HEK293 (cell line): ENCODE data around the gene SNCAIP.

ENCODE experiments used
- CTCF ChIA-PET: fragments of 350-600 bp; formaldehyde crosslinking; extraction: SDS; loops from one replicate; lab custom pipeline; 2021; ENCODE audit warnings: antibody characterized with exemption; lab: Yijun Ruan, JAX
- POLR2A ChIA-PET: fragments of 300-600 bp; formaldehyde crosslinking; extraction: SDS; loops from one replicate; lab custom pipeline; 2020; ENCODE audit warnings: antibody characterized with exemption, inconsistent platforms; lab: Yijun Ruan, JAX
- H3K27ac ChIP-seq: fragments of 200-500 bp; sonication (Bioruptor generic); 2 replicates; pipeline ENCODE4 v1.5.1; 2014; ENCODE audit warnings: low read depth, low read length, control low read depth, inconsistent platforms; ENCODE audit errors: extremely low read depth
- H3K36me3 ChIP-seq, 2 experiments: fragments of 200-500 bp in 1 of 2; sonication (Bioruptor generic) in 1 of 2; 1 replicate in 1 of 2; 2 replicates in 1 of 2; pipeline ENCODE4 v1.5.1; 2014 to 2017; ENCODE audit warnings: inconsistent platforms in 2 of 2, low read length in 2 of 2; ENCODE audit not compliant: control insufficient read depth in 2 of 2, insufficient read depth in 1 of 2
- H3K4me1 ChIP-seq: fragments of 200-500 bp; sonication (Bioruptor generic); 2 replicates; pipeline ENCODE4 v1.5.1; 2014; ENCODE audit warnings: mild to moderate bottlenecking, low read length, inconsistent platforms; ENCODE audit not compliant: control insufficient read depth, insufficient read depth
- H3K4me3 ChIP-seq: 2 replicates; pipeline ENCODE4 v1.5.1; 2011; ENCODE audit warnings: low read depth, mild to moderate bottlenecking, control low read depth, low read length, moderate library complexity
- H3K9me3 ChIP-seq: fragments of 200-500 bp; sonication (Bioruptor generic); 2 replicates; pipeline ENCODE4 v1.5.1; 2014; ENCODE audit warnings: low read depth, low read length, inconsistent platforms; ENCODE audit not compliant: control insufficient read depth, insufficient read depth
- GFI1B ChIP-seq: fragments of 450-650 bp; formaldehyde crosslinking; IDR thresholded peaks from 2 replicates; pipeline ENCODE4 v1.5.1; 2016; ENCODE audit warnings: missing biosample characterization, missing genetic modification characterization
- INSM2 ChIP-seq: fragments of 450-650 bp; formaldehyde crosslinking; IDR thresholded peaks from 2 replicates; pipeline ENCODE4 v1.5.1; 2016; ENCODE audit warnings: missing biosample characterization, missing genetic modification characterization
- KLF1 ChIP-seq: fragments of 450-650 bp; formaldehyde crosslinking; IDR thresholded peaks from 2 replicates; pipeline ENCODE4 v1.5.1; 2016; ENCODE audit warnings: missing biosample characterization, missing genetic modification characterization
- PRDM10 ChIP-seq: fragments of 450-650 bp; formaldehyde crosslinking; IDR thresholded peaks from 2 replicates; pipeline ENCODE4 v1.5.1; 2016; ENCODE audit warnings: missing biosample characterization, missing genetic modification characterization
- REPIN1 ChIP-seq: fragments of 450-650 bp; formaldehyde crosslinking; IDR thresholded peaks from 2 replicates; pipeline ENCODE4 v1.5.1; 2017; ENCODE audit warnings: missing biosample characterization, missing genetic modification characterization, low read depth
- TSHZ1 ChIP-seq: fragments of 450-650 bp; formaldehyde crosslinking; IDR thresholded peaks from 2 replicates; pipeline ENCODE4 v1.5.1; 2016; ENCODE audit warnings: missing biosample characterization, missing genetic modification characterization, borderline replicate concordance
- WT1 ChIP-seq: fragments of 450-650 bp; formaldehyde crosslinking; IDR thresholded peaks from 2 replicates; pipeline ENCODE4 v1.5.1; 2016; ENCODE audit warnings: missing biosample characterization, missing genetic modification characterization
- ZNF114 ChIP-seq: fragments of 450-650 bp; formaldehyde crosslinking; IDR thresholded peaks from 2 replicates; pipeline ENCODE4 v1.5.0; 2017; ENCODE audit warnings: missing biosample characterization, missing genetic modification characterization
- ZNF202 ChIP-seq: fragments of 450-650 bp; formaldehyde crosslinking; IDR thresholded peaks from 2 replicates; pipeline ENCODE4 v1.5.1; 2016; ENCODE audit warnings: missing biosample characterization, missing genetic modification characterization, borderline replicate concordance
- ZNF280C ChIP-seq: fragments of 450-650 bp; formaldehyde crosslinking; IDR thresholded peaks from 2 replicates; pipeline ENCODE4 v1.5.1; 2016; ENCODE audit warnings: missing biosample characterization, missing genetic modification characterization
- ZNF335 ChIP-seq: fragments of 450-650 bp; formaldehyde crosslinking; conservative IDR thresholded peaks from 2 replicates; pipeline ENCODE4 v1.5.1; 2016; ENCODE audit warnings: missing biosample characterization, missing genetic modification characterization
- ZNF394 ChIP-seq: fragments of 450-650 bp; formaldehyde crosslinking; IDR thresholded peaks from 2 replicates; pipeline ENCODE4 v1.5.1; 2016; ENCODE audit warnings: missing biosample characterization, missing genetic modification characterization, mild to moderate bottlenecking, moderate library complexity, borderline replicate concordance
- ZNF404 ChIP-seq: fragments of 450-650 bp; formaldehyde crosslinking; IDR thresholded peaks from 2 replicates; pipeline ENCODE4 v1.5.1; 2017; ENCODE audit warnings: missing biosample characterization, missing genetic modification characterization
- ZNF449 ChIP-seq: fragments of 450-650 bp; formaldehyde crosslinking; IDR thresholded peaks from 2 replicates; pipeline ENCODE4 v1.5.1; 2017; ENCODE audit warnings: missing biosample characterization, mild to moderate bottlenecking, missing genetic modification characterization, moderate library complexity
- ZNF600 ChIP-seq: fragments of 450-650 bp; formaldehyde crosslinking; IDR thresholded peaks from 2 replicates; pipeline ENCODE4 v1.5.1; 2016; ENCODE audit warnings: missing biosample characterization, missing genetic modification characterization
- ZNF664 ChIP-seq: fragments of 450-650 bp; formaldehyde crosslinking; IDR thresholded peaks from 2 replicates; pipeline ENCODE4 v1.5.1; 2016; ENCODE audit warnings: missing biosample characterization, missing genetic modification characterization
- ZNF747 ChIP-seq: fragments of 450-650 bp; formaldehyde crosslinking; IDR thresholded peaks from 2 replicates; pipeline ENCODE4 v1.5.1; 2016; ENCODE audit warnings: missing biosample characterization, missing genetic modification characterization
- ZNF843 ChIP-seq: fragments of 450-650 bp; formaldehyde crosslinking; IDR thresholded peaks from 2 replicates; pipeline ENCODE4 v1.5.1; 2016; ENCODE audit warnings: missing biosample characterization, missing genetic modification characterization
- TF ChIP-seq, protein P1 (sequence below): fragments of 450-650 bp; formaldehyde crosslinking; IDR thresholded peaks from 2 replicates; pipeline ENCODE4 v1.5.1; 2017; ENCODE audit warnings: missing biosample characterization, missing genetic modification characterization

SNCAIP gene

DNA sequence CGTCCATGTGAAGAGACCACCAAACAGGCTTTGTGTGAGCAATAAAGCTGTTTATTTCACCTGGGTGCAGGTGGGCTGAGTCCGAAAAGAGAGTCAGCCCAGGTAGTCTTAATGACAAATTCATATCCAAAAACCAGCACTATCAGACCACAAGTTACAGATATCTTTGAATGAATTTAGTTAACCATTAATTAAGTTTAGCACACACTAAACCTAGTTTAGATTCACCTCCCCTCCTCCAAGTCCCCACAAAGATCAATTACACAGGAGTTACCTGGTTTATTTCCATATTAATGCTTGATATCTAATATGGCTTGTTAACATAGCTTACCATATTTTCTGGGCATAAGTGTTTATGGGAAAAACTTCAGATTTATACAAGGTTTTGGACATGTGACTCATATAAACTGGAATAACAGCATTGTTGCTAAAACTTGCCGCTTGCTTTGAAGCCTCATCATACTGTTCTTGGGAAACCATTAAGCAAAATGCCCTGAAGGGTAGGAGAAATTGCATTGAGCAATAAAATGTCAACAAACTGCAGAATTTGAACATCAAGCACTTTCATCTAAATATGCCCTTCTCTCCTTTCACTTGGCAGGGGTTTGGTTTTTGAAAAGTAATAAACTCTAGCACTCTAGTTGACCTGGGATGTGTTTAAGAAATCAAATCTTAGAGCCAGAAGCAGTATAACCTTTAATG, 166.9 kb downstream of the SNCAIP start (continued):
- TF ChIP-seq PRDM10 (tag by site-specific recombination) = 0 out of 2 replicates have a peak, but pooled peaks have one; percentile 7
- TF ChIP-seq ZNF202 (tag by site-specific recombination) = no peak
- no peak for TF ChIP-seq REPIN1
- TF ChIP-seq ZNF335 (tag by site-specific recombination) = no peak
- TF ChIP-seq, protein P1, sequence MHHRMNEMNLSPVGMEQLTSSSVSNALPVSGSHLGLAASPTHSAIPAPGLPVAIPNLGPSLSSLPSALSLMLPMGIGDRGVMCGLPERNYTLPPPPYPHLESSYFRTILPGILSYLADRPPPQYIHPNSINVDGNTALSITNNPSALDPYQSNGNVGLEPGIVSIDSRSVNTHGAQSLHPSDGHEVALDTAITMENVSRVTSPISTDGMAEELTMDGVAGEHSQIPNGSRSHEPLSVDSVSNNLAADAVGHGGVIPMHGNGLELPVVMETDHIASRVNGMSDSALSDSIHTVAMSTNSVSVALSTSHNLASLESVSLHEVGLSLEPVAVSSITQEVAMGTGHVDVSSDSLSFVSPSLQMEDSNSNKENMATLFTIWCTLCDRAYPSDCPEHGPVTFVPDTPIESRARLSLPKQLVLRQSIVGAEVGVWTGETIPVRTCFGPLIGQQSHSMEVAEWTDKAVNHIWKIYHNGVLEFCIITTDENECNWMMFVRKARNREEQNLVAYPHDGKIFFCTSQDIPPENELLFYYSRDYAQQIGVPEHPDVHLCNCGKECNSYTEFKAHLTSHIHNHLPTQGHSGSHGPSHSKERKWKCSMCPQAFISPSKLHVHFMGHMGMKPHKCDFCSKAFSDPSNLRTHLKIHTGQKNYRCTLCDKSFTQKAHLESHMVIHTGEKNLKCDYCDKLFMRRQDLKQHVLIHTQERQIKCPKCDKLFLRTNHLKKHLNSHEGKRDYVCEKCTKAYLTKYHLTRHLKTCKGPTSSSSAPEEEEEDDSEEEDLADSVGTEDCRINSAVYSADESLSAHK (tag by site-specific recombination) = peak; percentile 75
- TF ChIP-seq ZNF747 (tag by site-specific recombination) = no peak
- TF ChIP-seq WT1 (tag by site-specific recombination) = peak; percentile 63
- TF ChIP-seq ZNF114 (tag by site-specific recombination) = no peak

DNA sequence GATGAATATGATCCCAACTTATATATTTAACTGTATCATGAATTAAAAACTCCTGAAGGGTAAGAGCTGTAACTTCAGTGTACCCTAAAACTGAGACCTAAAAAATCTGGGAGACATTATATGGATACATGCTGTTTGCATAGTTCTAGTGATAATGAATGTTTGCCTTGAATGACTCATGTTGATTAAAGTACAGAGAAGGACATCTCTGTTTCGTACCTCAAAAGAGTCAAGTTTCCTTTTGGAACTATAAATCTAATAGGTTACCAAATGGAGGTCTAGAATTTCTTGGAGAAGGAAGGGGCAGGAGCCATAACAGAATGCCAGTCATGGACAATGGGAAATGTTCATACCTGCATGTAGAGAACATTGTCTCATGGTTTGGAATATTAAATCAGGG, 168.1 kb downstream of the SNCAIP start:
- Histone ChIP-seq H3K4me1 (peaks cover 9% of the 10 kb centered on the region; the same call in 1 of the 2 replicates), H3K4me3 (no peak overlapping the region), H3K9me3 (no peaks in the 10 kb centered on the region), H3K27ac (no peak overlapping the region), H3K36me3 (no peaks in the 10 kb centered on the region)
- ChIA-PET POLR2A (no interaction called here), CTCF (no interaction called here)
- TF ChIP-seq ZNF664 (tag by site-specific recombination) (no peak), ZNF404 (no peak), ZNF600 (tag by site-specific recombination) (0 out of 2 replicates have a peak, but pooled peaks have one; percentile 22), KLF1 (tag by site-specific recombination) (no peak), INSM2 (tag by site-specific recombination) (no peak), TSHZ1 (peak; percentile 40; the same call in 1 of the 2 replicates), GFI1B (tag by site-specific recombination) (no peak), ZNF843 (tag by site-specific recombination) (peak; percentile 29; the same call in 1 of the 2 replicates), ZNF394 (tag by site-specific recombination) (no peak), ZNF449 (tag by site-specific recombination) (no peak), ZNF280C (no peak)
